ENCODE measurements around the gene DCC.

The DCC gene

GRCh38 chr18:53421869-53422268 lies 1081.9 kb downstream of the DCC start:
- TF ChIP-seq CTCF (IDR thresholded peaks at IDR 0.05; ENCODE audit: low read length, missing control alignments) = no peak
- no peak for DNase-seq (ENCODE audit: low read depth)
- no peak overlapping the region for H3K4me3 ChIP-seq (replicated peaks; ENCODE audit: low read depth, low read length)

GRCh38 chr18:53422896-53423295 lies 1082.9 kb downstream of the DCC start:
- no peak overlapping the region for H3K4me3 ChIP-seq (replicated peaks; ENCODE audit: low read depth, low read length)
- TF ChIP-seq CTCF (IDR thresholded peaks at IDR 0.05; ENCODE audit: low read length, missing control alignments) = no peak
- DNase-seq (ENCODE audit: low read depth) = no peak

- TF ChIP-seq CTCF (IDR thresholded peaks at IDR 0.05; ENCODE audit: low read length, missing control alignments) = no peak
- no peak for DNase-seq (ENCODE audit: low read depth)
- H3K4me3 ChIP-seq (replicated peaks; ENCODE audit: low read depth, low read length) = no peak overlapping the region
Observed at GRCh38 chr18:53426666-53427184, 1086.7 kb downstream of the DCC start.

- TF ChIP-seq CTCF (IDR thresholded peaks at IDR 0.05; ENCODE audit: low read length, missing control alignments) = no peak
- DNase-seq (ENCODE audit: low read depth) = no peak
- no peak overlapping the region for H3K4me3 ChIP-seq (replicated peaks; ENCODE audit: low read depth, low read length)
Observed at GRCh38 chr18:53441761-53442414, 1101.9 kb downstream of the DCC start.

- no peak for TF ChIP-seq CTCF (IDR thresholded peaks at IDR 0.05; ENCODE audit: low read length, missing control alignments)
- no peak overlapping the region for H3K4me3 ChIP-seq (replicated peaks; ENCODE audit: low read depth, low read length)
- DNase-seq (ENCODE audit: low read depth) = no peak
Observed at GRCh38 chr18:53442415-53442783, 1102.4 kb downstream of the DCC start.

GRCh38 chr18:53443336-53443735 lies 1103.3 kb downstream of the DCC start:
- no peak overlapping the region for H3K4me3 ChIP-seq (replicated peaks; ENCODE audit: low read depth, low read length)
- no peak for TF ChIP-seq CTCF (IDR thresholded peaks at IDR 0.05; ENCODE audit: low read length, missing control alignments)
- no peak for DNase-seq (ENCODE audit: low read depth)

- no peak for TF ChIP-seq CTCF (IDR thresholded peaks at IDR 0.05; ENCODE audit: low read length, missing control alignments)
- DNase-seq (ENCODE audit: low read depth) = no peak
- H3K4me3 ChIP-seq (replicated peaks; ENCODE audit: low read depth, low read length) = no peak overlapping the region
Observed at GRCh38 chr18:53443831-53444230, 1103.8 kb downstream of the DCC start.
